ENCODE measurements around the gene C1QTNF6.

The C1QTNF6 gene

DNA sequence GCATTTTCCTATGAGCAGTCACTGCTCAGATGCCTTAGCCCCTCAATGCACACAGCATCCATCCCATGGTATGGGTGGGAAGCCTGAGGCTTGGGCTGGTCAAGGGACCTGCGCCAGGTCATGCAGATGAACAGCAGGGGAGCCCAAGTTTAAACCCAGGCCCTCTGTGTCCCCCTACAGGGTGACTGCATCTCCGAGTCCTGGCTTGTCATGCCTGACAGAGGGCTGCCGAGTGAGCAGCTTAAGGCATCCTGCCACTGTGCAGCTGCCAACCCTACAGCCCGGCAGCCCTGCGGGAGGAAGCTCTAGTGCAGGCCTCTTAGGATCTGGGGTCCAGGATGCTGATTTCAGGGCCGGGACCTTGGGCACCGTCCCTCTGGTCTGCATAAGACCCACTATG, 48.3 kb downstream of the C1QTNF6 start:
- no peak for DNase-seq

- DNase-seq: no peak
These were observed 49.0 kb downstream of the C1QTNF6 start for GRCh38 chr22:37138849-37139561.

DNA sequence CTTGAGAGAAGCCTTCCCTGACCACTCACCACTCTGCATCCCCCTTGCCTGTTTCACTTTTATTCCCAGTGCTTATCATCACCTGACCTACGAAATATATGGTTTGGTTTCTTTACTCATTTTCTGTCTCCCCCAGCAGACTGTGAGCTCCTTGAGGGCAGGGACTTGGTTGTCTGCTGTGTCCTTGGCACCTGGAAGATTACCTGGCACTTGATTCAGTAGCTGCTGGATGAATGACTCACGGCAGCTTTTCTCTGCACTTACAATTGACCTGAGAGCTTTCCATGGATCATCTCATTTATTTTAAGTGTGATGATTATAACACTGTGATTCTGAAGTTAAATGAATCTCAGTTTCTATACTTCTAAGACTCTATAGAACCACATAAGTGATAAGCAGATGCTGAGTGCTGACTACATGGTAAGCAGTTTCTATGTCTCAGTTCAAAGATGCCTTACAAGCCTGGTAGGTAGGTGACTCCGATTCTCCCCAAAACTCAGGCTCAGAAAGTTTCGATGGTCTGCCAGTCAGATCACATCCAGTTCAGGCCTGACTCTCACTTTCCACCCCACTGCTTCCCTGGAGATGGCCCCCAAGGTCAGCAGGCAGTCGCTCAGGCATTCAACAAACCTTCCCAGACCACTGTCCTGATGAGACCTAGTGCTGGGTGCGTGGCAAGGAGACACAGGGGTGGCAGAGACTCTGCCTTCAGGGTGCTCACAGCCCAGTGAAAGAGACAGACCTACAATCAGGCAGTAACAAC, 50.0 kb downstream of the C1QTNF6 start:
- no peak for DNase-seq

DNA sequence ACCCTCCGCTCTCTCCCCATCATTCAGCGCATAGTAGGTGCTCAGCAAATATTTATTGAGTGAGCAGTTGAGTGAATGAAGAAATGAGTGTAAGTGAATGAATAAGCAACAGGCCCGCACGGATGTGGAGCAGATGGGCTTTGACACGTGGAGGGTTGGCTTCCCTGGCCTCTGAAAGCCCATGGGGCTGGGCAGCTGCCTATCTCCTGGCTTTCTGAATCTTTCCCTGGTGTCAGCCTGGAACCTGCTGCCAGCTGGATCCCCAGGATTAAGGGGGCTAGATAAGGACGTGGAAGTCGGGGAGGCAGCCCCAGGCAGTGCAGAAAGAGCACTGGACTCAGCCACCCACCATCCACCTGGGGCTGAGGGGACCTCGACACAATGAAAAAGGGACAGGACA, 50.9 kb downstream of the C1QTNF6 start:
- no peak for DNase-seq

GRCh38 chr22:37135023-37135422, 53.0 kb downstream of the C1QTNF6 start:
- DNase-seq: no peak

DNA sequence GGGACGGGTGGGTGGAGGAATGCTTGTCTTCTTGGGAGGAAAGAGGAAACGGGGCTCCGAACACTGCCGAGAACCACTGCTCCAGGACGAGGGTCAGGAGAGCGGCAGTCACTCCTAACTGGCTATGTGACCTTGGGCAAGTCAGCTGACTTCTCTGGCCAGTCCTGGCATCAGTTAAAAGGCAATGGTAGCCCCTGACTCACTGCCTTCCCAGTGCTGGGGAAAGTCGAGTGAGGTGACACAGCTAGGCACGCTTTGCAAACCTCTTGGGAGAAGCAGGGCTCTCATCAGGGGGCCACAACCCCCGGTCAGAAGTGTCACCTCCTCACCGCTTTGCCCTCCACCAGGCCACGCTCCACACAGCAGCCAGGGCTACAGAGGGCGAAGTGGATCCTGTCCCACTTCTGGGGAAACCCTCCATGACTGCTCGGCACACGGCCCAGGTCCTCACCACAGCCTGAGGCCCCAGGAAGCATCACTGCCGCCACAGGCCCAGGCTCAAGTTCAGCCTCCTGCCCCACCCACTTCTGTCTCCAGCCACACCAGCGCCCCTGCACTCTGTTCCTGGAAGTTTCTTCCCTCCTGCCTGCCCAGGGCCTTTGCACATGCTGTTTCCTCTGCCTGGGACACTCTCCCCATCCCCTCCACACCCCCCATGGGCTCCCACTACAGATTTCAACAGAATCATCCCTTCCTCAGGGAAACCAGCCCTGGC, 54.6 kb downstream of the C1QTNF6 start:
- DNase-seq: no peak

- DNase-seq: no peak
These were observed 55.3 kb downstream of the C1QTNF6 start for GRCh38 chr22:37132773-37133172.

All from NCI-H1417 (cell line).